Motor neuron (in vitro differentiated cells): ENCODE results near the gene PPP1R13B. TPM values are rescaled to one million over a fixed set of nuclear protein-coding genes. Genes with fewer than 3 reads are reported as not detected.

Experiments
- ATAC-seq, 8 experiments: fragments of 200-7000 bp; cut with Tn5 transposase; replicated peaks in 6 of 8; 2 replicates each; pipeline ENCODE4 v1.8.0; 2021; ENCODE audit warnings: mild to moderate bottlenecking in 8 of 8, moderate library complexity in 8 of 8
- H3K27ac ChIP-seq, 2 donors: fragments of 250-450 bp; sonication (Bioruptor Pico); 2 replicates each; pipeline ENCODE4 v1.9.0; 2021; ENCODE audit warnings: antibody characterized with exemption in 2 of 2, mild to moderate bottlenecking in 2 of 2, moderate library complexity in 1 of 2
- H3K4me1 ChIP-seq, 2 donors: fragments of 250-450 bp; sonication (Bioruptor Pico); replicated peaks in 1 of 2; 2 replicates each; pipeline ENCODE4 v1.6.1; 2021; ENCODE audit warnings: antibody characterized with exemption in 2 of 2, mild to moderate bottlenecking in 2 of 2, moderate library complexity in 1 of 2
- H3K4me3 ChIP-seq, 5 donors: fragments of 250-450 bp; sonication (Bioruptor Pico); 2 replicates each; pipeline ENCODE4 v1.9.0; 2021; ENCODE audit warnings: antibody characterized with exemption in 5 of 5, mild to moderate bottlenecking in 5 of 5, moderate library complexity in 4 of 5
- WGBS, 10 experiments: fragments of 450-650 bp; shearing (Covaris generic); methylation state at CpG; one replicate each; pipeline ENCODE4 v1.0.0; 2022; 5-methylcytosine and 5-hydroxymethylcytosine counted together
- in situ Hi-C, 9 experiments: fragments of 400-800 bp; cut with MboI; loops; one replicate each; pipeline ENCODE4 v1.15.0; 2021; ENCODE audit warnings: low sequenced_read_pairs in 9 of 9, low pct_unique_long_range_greater_than_20kb in 2 of 9; ENCODE audit not compliant: unreplicated experiment in 9 of 9
- total RNA-seq, 8 experiments: library from RNA; unstranded; fragments of 300-600 nt; gene quantifications; 2 replicates each; pipeline versions ENCODE4 v1.2.3 to v1.2.4, GENCODE V29; 2022

The PPP1R13B gene
- total RNA-seq, 8 experiments from 2014 or later = 3.0 to 10.6 (median 8.6) TPM

DNA sequence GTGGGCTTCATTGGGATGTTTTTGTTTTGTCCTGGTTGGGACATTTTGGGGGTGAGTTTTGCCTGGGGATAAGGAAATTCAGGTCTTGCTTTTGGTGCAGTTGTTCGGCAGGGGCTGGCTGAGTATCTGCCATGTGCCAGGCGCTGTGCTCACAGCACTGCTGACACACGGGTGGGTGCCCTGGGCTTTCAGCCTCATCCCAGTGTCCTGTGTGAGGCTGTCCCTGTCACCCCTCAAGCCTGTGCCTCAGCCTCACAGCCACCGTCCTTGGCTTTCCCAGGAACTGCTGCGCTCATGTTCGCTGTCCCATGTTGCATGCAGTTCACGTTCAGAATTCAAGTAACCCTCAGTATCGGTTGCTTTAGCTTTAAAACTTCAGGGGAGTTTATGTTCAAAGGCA is 157.0 kb downstream of the PPP1R13B start:
- no peak overlapping the region for H3K27ac ChIP-seq
- no peak overlapping the region for H3K4me3 ChIP-seq
- no peak for ATAC-seq
- in situ Hi-C loops = no loop called here
- H3K4me1 ChIP-seq = no peaks in the 10 kb centered on the region
- 80 to 100% (median 100%) methylated on average over 1 to 7 of the region's 8 CpGs; no CpG with 5 or more reads in 1 of the 10 experiments for WGBS, 10 experiments

DNA sequence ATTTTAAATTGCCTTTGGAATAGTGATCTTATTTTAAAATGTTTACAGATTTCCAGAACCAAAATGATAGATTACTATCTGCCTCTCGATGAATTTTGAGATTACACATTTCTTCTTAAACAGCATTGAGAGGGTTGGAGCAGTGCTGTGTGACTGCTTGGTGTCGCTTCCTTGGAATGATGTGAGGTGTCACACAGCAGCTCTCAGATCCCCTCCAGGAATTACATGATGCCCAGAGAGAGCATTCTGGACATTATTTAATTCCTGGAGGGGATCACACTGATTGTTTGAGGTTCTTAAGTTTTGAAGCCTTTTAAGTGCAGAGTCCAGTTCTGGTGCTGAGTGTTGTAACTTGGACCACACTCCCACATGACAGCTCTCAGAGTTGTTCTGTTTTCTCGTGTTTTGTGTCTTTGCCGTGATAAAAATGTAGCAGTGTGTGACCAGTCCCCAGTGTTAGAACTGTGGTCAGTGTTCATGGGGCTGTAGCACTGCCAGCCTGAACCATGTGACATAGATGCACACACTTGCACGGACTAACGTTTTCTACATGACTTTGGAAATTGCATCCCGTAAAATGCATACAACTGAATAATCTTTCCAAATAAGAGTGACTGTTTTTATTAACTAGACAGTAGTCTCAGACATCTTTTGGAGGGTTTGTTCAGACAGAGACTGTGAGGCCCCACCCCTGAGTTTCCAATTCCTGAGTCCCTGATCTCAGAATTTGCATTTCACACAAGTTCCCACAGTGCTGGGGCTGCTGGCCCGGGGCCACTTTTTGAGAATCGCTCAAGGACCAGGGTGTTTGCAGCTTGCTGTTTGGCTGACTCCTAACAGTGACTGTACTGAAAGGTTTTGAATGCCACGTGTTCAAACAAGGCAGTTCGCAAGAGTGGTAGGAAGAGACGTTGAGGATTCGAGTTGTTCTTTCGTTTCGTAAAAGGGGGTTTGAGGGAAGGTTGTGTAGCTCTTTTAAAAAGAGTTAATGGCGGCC is 158.2 kb downstream of the PPP1R13B start:
- in situ Hi-C loops = no loop called here
- no peak overlapping the region for H3K27ac ChIP-seq
- peak in 4 of 8 experiments; percentile 17 to 93 (median 91) for ATAC-seq
- WGBS, 10 experiments = 35 to 100% (median 73%) methylated on average over 3 to 11 of the region's 16 CpGs
- H3K4me3 ChIP-seq = no peak overlapping the region
- no peaks in the 10 kb centered on the region for H3K4me1 ChIP-seq

DNA sequence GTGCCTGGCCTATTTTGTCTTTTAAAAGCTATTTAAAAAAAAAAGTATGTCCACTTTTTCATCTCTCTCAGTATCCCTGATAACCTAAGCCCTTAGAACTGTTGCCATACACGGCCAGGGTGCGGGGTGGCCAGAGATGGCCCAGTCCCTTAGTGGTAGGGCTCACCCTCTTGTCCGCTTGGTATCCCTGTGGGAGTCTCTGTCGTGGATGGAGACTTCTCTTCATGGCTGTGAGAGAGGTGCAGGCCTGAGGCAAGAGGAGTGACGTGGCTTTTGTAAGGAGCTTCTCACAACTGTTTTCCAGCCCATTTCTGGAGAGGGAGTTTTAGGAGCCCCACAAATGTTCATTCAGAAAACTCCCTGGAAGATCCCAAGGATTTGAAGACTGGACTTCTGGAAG is 158.9 kb downstream of the PPP1R13B start:
- ATAC-seq = no peak
- in situ Hi-C loops = no loop called here
- H3K4me1 ChIP-seq = no peaks in the 10 kb centered on the region
- H3K4me3 ChIP-seq = no peak overlapping the region
- WGBS, 10 experiments = 90 to 100% methylated on average over 1 to 3 of the region's 5 CpGs; no CpG with 5 or more reads in 8 of the 10 experiments
- H3K27ac ChIP-seq = no peak overlapping the region

DNA sequence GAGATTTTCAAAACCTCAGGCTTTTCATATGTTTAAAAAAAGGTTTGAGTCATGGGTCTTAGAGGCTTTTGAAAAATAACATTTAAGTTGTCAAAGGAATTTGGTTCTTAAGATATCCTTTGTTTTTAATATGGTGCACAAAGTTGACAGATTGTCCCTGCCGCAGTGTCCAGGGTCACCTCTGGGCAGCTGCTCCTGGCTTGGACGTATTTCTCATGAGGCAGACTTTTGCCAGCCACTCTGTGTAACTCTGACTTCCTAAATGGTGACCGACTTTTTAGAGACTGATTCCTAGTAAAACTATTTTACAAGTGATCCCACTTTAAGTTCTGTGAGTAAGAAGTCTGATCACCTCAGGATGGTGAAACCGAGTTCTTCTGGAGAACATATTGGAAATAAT is 159.7 kb downstream of the PPP1R13B start:
- Histone ChIP-seq H3K4me1 (no peaks in the 10 kb centered on the region), H3K27ac (no peak overlapping the region), H3K4me3 (no peak overlapping the region)
- in situ Hi-C loops = no loop called here
- ATAC-seq = no peak
- 93 to 100% (median 98%) methylated on average over 1 to 4 of the region's 4 CpGs; no CpG with 5 or more reads in 2 of the 10 experiments for WGBS, 10 experiments

DNA sequence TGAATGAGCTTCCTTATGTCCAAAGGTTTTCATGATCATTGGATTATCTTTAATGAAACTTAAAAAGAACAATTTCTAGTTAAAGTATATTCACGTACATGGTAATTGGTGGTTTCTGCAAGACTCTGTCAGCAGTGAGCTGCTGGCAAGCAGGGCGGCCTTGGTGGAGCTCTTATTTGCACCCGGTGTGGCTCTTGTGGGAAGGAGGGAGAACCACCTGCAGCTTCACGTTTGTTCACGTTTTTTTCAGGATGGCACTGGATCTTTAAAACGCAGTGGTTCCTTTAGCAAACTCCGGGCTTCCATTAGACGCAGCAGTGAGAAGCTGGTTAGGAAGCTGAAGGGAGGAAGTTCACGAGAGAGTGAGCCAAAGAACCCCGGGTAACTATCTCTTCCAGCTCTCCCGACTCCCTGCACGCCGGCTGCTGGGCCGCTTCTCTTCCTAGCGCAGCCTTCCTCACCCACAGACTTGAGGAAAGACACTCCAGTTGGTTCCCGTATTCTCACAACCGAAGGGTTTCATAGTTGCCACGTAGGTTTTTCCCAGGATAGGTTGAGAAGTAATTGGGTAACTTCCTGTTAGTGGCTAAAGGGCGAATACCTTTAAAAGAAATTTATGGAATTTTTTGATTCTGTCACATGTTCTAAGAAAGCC is 160.4 kb downstream of the PPP1R13B start:
- no peak overlapping the region for H3K4me3 ChIP-seq
- no peak for ATAC-seq
- WGBS, 10 experiments = 86 to 100% (median 94%) methylated on average over 1 to 17 of the region's 19 CpGs; no CpG with 5 or more reads in 1 of the 10 experiments
- H3K4me1 ChIP-seq = no peaks in the 10 kb centered on the region
- in situ Hi-C loops = no loop called here
- H3K27ac ChIP-seq = no peak overlapping the region

DNA sequence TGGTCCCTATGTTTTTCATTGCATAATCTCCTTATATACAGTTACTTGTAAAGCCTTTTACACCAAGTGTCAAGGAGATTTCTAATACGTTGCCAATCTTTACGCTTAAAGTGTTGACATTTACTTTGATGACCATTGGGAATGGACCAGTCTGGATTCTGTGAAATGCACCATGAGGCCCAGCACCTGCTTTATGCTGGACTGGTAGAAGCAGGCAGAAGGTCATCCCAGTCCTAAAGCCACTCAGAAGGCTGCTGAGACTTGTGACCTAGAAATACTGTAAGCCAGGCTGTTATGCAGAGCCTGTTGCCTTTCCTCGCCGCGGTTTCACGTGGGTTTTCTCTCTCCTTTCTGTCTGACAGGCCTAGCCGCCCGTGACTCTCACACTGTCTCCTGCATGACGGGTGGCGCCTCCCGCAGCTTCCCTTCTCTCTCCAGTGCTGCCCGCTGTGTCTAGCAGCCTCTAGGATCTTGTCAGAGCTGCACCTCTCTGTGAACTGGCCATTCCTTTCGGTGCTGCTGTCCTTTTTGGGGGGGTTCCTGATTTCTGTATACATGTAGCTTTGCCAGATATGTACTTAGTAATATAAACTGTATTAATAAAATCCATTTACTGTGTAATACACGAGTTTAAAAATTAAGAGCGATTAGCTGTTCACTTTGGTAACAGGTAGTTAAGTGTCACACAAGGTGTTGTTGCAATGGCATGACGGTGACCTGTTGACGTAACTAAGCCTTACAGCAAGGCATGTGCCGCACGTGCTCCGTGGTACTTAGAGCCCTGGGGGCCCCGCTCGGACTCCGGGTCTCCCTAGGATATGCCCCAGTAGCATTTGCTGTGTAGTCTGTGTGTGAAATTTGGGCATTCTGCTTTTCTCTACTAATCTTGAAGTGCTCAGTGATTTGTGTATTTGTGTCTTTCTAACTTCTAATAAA is 161.8 kb downstream of the PPP1R13B start:
- Histone ChIP-seq H3K4me3 (no peak overlapping the region), H3K27ac (no peak overlapping the region), H3K4me1 (no peaks in the 10 kb centered on the region)
- ATAC-seq = no peak
- WGBS, 10 experiments = 71 to 97% (median 90%) methylated on average over 2 to 23 of the region's 23 CpGs; no CpG with 5 or more reads in 1 of the 10 experiments
- in situ Hi-C loops = no loop called here

DNA sequence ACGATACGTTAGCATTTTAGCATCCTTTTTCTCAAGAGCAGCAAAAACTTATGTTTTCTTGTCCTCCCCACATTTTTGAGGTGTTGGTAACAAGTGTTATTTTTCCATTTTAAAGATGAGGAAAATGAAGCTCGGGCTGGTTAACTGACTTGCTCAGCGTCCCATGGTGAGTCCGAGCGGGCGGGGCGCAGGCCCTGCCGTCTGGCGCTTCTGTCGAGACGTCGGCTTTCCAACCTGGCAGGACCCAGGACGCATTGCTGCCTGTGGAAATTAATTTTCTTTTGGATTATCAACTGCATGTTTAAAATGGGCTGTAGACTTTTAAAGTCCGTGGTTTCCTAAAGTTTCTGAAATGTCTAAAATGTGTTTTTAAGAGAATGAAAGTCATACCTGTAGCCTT is 162.5 kb downstream of the PPP1R13B start:
- no peaks in the 10 kb centered on the region for H3K4me1 ChIP-seq
- no peak overlapping the region for H3K27ac ChIP-seq
- 63 to 98% (median 94%) methylated on average over 1 to 15 of the region's 15 CpGs; no CpG with 5 or more reads in 1 of the 10 experiments for WGBS, 10 experiments
- no peak overlapping the region for H3K4me3 ChIP-seq
- no peak for ATAC-seq
- in situ Hi-C loops = no loop called here

DNA sequence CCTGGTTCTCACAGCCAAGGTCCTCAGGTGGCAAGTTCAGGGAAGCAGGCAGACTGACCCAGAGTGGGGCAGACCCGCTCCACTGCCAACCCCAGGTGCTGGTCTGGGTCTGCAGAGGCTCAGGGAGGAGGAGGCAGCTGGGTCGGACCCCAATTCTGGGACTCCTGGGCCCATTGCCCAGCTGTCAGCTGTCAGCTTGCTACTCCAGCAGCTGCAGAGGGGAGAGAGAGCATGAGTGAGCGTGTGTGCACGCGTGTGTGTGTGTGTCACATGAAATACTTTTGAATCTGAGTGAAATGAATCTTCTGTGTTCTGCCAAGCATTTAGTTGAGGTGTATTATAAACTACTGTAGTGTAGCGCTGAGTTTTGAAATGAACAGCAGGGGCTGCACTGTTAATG is 162.9 kb downstream of the PPP1R13B start:
- in situ Hi-C loops = no loop called here
- no peak overlapping the region for H3K27ac ChIP-seq
- 71 to 100% (median 90%) methylated on average over 1 to 6 of the region's 6 CpGs; no CpG with 5 or more reads in 5 of the 10 experiments for WGBS, 10 experiments

More for the DNA sequence above, 162.9 kb downstream of the PPP1R13B start:
- H3K4me1 ChIP-seq = no peaks in the 10 kb centered on the region
- no peak for ATAC-seq
- H3K4me3 ChIP-seq = no peak overlapping the region

Other genes with a start within 250 kb of the PPP1R13B start
- gene KLC1, start 218.4 kb downstream of the PPP1R13B start, total RNA-seq = 100 to 1,000 TPM in 7 of 8 experiments, 10 to 100 TPM in 1; 88.3 to 298 (median 254) TPM
- gene XRCC3, start 132.1 kb downstream of the PPP1R13B start, total RNA-seq = 10 to 100 TPM in 3 of 8 experiments, 1 to 10 TPM in 5; 5.5 to 31.2 (median 7.5) TPM
- gene ZFYVE21, start 131.8 kb downstream of the PPP1R13B start, total RNA-seq = 10 to 100 TPM; 18.3 to 41.8 (median 29.6) TPM
- under 1 TPM in 1 of 8 experiments, not detected in 7; 0.33 TPM for gene TDRD9, start 80.9 kb upstream of the PPP1R13B start, total RNA-seq
- under 1 TPM in 1 of 8 experiments, not detected in 7; 0.21 TPM for gene RD3L, start 95.0 kb upstream of the PPP1R13B start, total RNA-seq
- gene ASPG, start 238.1 kb upstream of the PPP1R13B start, total RNA-seq = 1 to 10 TPM in 1 of 8 experiments, under 1 TPM in 6, not detected in 1; 0.05 to 1.1 (median 0.25) TPM